Common myeloid progenitor, CD34-positive (primary cell): ENCODE results near the gene CHPT1.

Source experiments
- CTCF ChIA-PET: fragments of 350-600 bp; sonication (Branson Sonifier 250); formaldehyde crosslinking; loops from one replicate; lab custom pipeline; 2021; ENCODE audit warnings: antibody characterized with exemption; lab: Charles Lee
- POLR2A ChIA-PET: fragments of 350-600 bp; sonication (Branson Sonifier 250); formaldehyde crosslinking; loops from one replicate; lab custom pipeline; 2021; ENCODE audit warnings: antibody characterized with exemption; lab: Charles Lee
- DNase-seq, 3 donors: peaks; one replicate each; pipeline versions ENCODE4 v3.0.0 to v3.0.0-alpha.2; 2013
- H3K27ac ChIP-seq, 2 experiments: 1 replicate in 1 of 2; 2 replicates in 1 of 2; pipeline ENCODE4 v1.7.0; 2013; ENCODE audit warnings: inconsistent platforms in 2 of 2, low read length in 2 of 2, mild to moderate bottlenecking in 2 of 2, low read depth in 1 of 2, moderate library complexity in 1 of 2; ENCODE audit not compliant: severe bottlenecking in 2 of 2, insufficient read depth in 1 of 2, poor library complexity in 1 of 2
- H3K27me3 ChIP-seq, 5 experiments: replicated peaks in 2 of 5; 1 replicate in 3 of 5; 2 replicates in 2 of 5; pipeline versions ENCODE4 v1.6.1 to v1.7.0; 2013; ENCODE audit warnings: low read length in 4 of 5, mild to moderate bottlenecking in 2 of 5, moderate library complexity in 2 of 5, inconsistent platforms in 1 of 5; ENCODE audit not compliant: insufficient read depth in 5 of 5, control insufficient read depth in 4 of 5
- H3K36me3 ChIP-seq, 4 experiments: 1 replicate in 2 of 4; 2 replicates in 2 of 4; pipeline versions ENCODE4 v1.6.1 to v1.7.0; 2013; ENCODE audit warnings: low read length in 3 of 4, control low read depth in 1 of 4, mild to moderate bottlenecking in 1 of 4; ENCODE audit not compliant: control insufficient read depth in 4 of 4, insufficient read depth in 4 of 4
- H3K4me1 ChIP-seq, 4 experiments: 1 replicate in 3 of 4; 2 replicates in 1 of 4; pipeline versions ENCODE4 v1.6.1 to v1.7.1; 2013; ENCODE audit warnings: low read length in 3 of 4, mild to moderate bottlenecking in 3 of 4, control low read depth in 1 of 4, inconsistent platforms in 1 of 4, moderate library complexity in 1 of 4; ENCODE audit not compliant: control insufficient read depth in 4 of 4, insufficient read depth in 4 of 4; ENCODE audit errors: control extremely low read depth in 1 of 4
- H3K4me3 ChIP-seq, 7 experiments: 1 replicate in 4 of 7; 2 replicates in 3 of 7; pipeline versions ENCODE4 v1.5.1 to v1.7.0; 2013; ENCODE audit warnings: mild to moderate bottlenecking in 7 of 7, low read length in 6 of 7, moderate library complexity in 6 of 7, inconsistent platforms in 2 of 7, low read depth in 2 of 7, control low read depth in 1 of 7; ENCODE audit not compliant: insufficient read depth in 4 of 7, control insufficient read depth in 1 of 7; ENCODE audit errors: extremely low read depth in 1 of 7
- H3K9me3 ChIP-seq, 5 experiments: 1 replicate in 4 of 5; 2 replicates in 1 of 5; pipeline versions ENCODE4 v1.6.1 to v1.7.1; 2013; ENCODE audit warnings: low read length in 4 of 5, mild to moderate bottlenecking in 2 of 5, inconsistent platforms in 1 of 5, low read depth in 1 of 5, moderate library complexity in 1 of 5; ENCODE audit not compliant: control insufficient read depth in 4 of 5, insufficient read depth in 2 of 5; ENCODE audit errors: control extremely low read depth in 1 of 5
- WGBS: methylation state at CpG from one replicate; pipeline ENCODE4 v1.1.5; 2013; ENCODE audit not compliant: insufficient coverage; 5-methylcytosine and 5-hydroxymethylcytosine counted together

The CHPT1 gene

DNA sequence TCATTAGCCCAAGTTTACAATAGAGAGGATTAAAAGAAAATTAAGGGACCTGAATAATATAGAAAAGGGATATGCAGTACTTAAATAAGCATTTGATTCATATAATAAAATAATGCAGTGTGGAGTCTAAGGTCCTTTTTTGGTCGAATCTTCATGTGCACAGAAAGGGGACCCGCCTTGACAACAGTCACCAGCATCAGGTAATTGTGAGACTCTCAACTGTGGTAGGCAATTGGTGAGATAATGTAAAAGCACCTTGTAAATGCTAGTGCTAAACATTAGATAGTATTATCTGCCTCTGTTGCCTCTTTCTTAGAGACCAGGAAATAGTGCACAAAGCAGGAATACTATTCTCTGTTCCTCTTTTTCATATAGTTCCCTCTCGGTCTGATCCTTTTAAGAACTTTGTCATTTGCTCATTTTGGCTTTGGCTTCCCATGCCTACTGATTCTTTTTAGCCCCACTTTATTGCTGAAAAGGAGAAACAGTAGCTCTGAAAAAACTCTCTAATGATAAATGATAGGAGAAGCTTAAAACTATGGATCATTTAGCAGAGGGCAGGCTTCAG, 17.5 kb downstream of the CHPT1 start:
- H3K27ac ChIP-seq = no peak overlapping the region
- DNase-seq = peak in 1 of 3 donors; percentile 15
- peaks cover 5 to 17% (median 7%) of the 10 kb centered on the region in 4 experiments for H3K4me1 ChIP-seq
- no peak overlapping the region for H3K4me3 ChIP-seq
- POLR2A ChIA-PET = no interaction called here
- H3K36me3 ChIP-seq = peaks cover 2 to 5% (median 3%) of the 10 kb centered on the region in 4 experiments
- H3K27me3 ChIP-seq = no peaks in the 10 kb centered on the region
- WGBS = 83% methylated on average over 2 of the region's 3 CpGs
- no peaks in the 10 kb centered on the region for H3K9me3 ChIP-seq
- CTCF ChIA-PET = interaction anchor here (0.6 to 1.6 kb wide), 4 partner anchors 8 to 48 kb away, joined by 3 to 4 read pairs (median 4); no protein-coding TSS in a partner anchor

DNA sequence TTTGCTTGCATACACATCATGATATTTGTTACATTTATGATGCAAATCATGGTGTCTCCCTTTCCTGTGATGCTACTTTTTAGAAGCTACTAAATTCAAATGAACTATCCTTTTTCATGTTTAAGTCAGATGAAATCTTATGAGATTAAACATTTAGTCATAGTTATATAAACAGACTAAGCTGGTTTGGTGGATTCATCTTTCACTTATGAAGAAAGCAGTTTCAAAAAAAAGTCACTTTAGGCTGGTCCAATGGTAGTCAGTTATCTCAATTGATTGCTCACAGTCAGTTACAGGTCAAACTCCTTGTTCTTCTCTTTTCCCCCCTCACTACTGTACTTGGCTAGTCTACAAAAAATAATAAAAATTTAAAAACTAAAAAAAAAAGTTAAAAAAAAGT, 22.1 kb downstream of the CHPT1 start:
- no peak for DNase-seq
- Histone ChIP-seq H3K27me3 (no peaks in the 10 kb centered on the region), H3K4me3 (no peak overlapping the region), H3K27ac (no peak overlapping the region), H3K4me1 (peaks cover 5 to 9% (median 6%) of the 10 kb centered on the region in 4 experiments), H3K9me3 (no peaks in the 10 kb centered on the region), H3K36me3 (peaks cover 7 to 14% (median 10%) of the 10 kb centered on the region in 4 experiments)
- POLR2A ChIA-PET = no interaction called here
- CTCF ChIA-PET = no interaction called here

- Histone ChIP-seq H3K36me3 (peaks cover 7 to 17% (median 12%) of the 10 kb centered on the region in 4 experiments), H3K4me3 (no peak overlapping the region), H3K4me1 (peaks cover 2 to 5% (median 3%) of the 10 kb centered on the region in 4 experiments), H3K9me3 (no peaks in the 10 kb centered on the region), H3K27me3 (no peaks in the 10 kb centered on the region), H3K27ac (no peak overlapping the region)
- POLR2A ChIA-PET = no interaction called here
- CTCF ChIA-PET = no interaction called here
- no peak for DNase-seq
Measured at GRCh38 chr12:101720118-101720517, 22.7 kb downstream of the CHPT1 start.

- ChIA-PET CTCF (interaction anchor here (1.2 kb wide), 1 partner anchor 11 kb away, joined by 5 read pairs; no protein-coding TSS in a partner anchor), POLR2A (no interaction called here)
- DNase-seq = no peak
- H3K27ac ChIP-seq = no peak overlapping the region
- WGBS = no CpG with 5 or more reads among the region's 4 CpGs
- H3K27me3 ChIP-seq = no peaks in the 10 kb centered on the region
- peaks cover 12 to 32% (median 18%) of the 10 kb centered on the region in 4 experiments for H3K36me3 ChIP-seq
- H3K9me3 ChIP-seq = no peaks in the 10 kb centered on the region
- H3K4me3 ChIP-seq = no peak overlapping the region
- no peaks in the 10 kb centered on the region for H3K4me1 ChIP-seq
Measured at GRCh38 chr12:101722392-101722791, 25.0 kb downstream of the CHPT1 start.

- peaks cover 6 to 39% (median 22%) of the 10 kb centered on the region in 4 experiments for H3K36me3 ChIP-seq
- DNase-seq = no peak
- no peak overlapping the region for H3K27ac ChIP-seq
- H3K4me1 ChIP-seq = no peaks in the 10 kb centered on the region
- H3K27me3 ChIP-seq = no peaks in the 10 kb centered on the region
- ChIA-PET POLR2A (no interaction called here), CTCF (no interaction called here)
- H3K4me3 ChIP-seq = no peak overlapping the region
- no peaks in the 10 kb centered on the region for H3K9me3 ChIP-seq
Measured at GRCh38 chr12:101727098-101727497, 29.7 kb downstream of the CHPT1 start.

DNA sequence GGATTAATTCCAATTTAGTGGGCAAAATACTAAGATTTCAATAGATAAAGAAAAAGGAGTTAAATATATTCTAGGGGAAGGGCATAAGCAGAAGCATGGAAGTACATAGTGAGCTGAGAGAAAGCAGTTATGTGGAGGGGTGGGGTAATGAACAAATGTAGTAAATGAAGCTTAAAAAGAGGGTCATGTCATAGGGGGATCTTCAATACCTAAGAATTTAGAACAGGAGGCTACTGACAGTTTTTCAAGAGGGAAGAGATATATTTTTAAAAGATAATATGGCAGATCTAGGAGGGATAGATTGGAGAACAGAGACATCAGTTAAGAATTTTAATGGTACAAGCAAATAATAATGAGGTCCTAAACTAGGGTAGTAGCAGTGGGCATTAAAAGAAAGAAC, 32.4 kb downstream of the CHPT1 start:
- H3K27ac ChIP-seq = no peak overlapping the region
- ChIA-PET CTCF (no interaction called here), POLR2A (no interaction called here)
- no peaks in the 10 kb centered on the region for H3K27me3 ChIP-seq
- H3K9me3 ChIP-seq = no peaks in the 10 kb centered on the region
- H3K4me1 ChIP-seq = no peaks in the 10 kb centered on the region
- no peak overlapping the region for H3K4me3 ChIP-seq
- DNase-seq = no peak
- H3K36me3 ChIP-seq = peaks cover 5 to 37% (median 20%) of the 10 kb centered on the region in 4 experiments

DNA sequence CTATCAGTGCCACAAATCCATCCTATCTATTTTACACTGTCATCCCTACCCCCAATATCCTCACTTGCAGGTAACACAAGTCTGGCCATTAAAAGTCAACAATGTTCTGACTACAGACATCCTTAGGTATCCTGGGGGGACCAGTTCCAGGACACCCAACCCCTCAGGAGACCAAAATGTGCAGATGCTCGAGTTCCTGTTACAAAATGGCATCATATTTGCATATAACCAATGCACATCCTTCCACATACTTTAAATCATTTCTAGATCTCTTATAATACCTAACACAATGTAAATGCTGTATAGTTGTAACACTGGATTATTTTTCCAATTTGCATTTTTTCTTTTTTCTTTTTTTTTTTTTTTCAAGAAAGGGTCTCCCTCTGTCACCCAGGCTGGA, 34.9 kb downstream of the CHPT1 start:
- Histone ChIP-seq H3K27ac (no peak overlapping the region), H3K27me3 (no peaks in the 10 kb centered on the region), H3K4me3 (no peak overlapping the region), H3K4me1 (no peaks in the 10 kb centered on the region), H3K36me3 (peaks cover 0 to 34% (median 11%) of the 10 kb centered on the region in 4 experiments), H3K9me3 (no peaks in the 10 kb centered on the region)
- DNase-seq = no peak
- POLR2A ChIA-PET = no interaction called here
- WGBS = 100% methylated on average over 1 of the region's 1 CpG
- CTCF ChIA-PET = interaction anchor here (0.8 kb wide), 1 partner anchor 25 kb away, joined by 4 read pairs; no protein-coding TSS in a partner anchor
